Measurements from ENCODE around the gene C6orf62.
"Not testable (repeated sequence)": the region's sequence is repeated elsewhere in the genome, so short reads cannot be mapped to it uniquely, and the experiment has no call there.

Gene C6orf62

GRCh38 chr6:24719125-24719971 lies at the start of gene C6orf62:
C6orf62 (minus strand) TSS chr6:24719154; CDS start chr6:24718668, 486 bp downstream.
- peak; percentile 84 for DNase-seq

- DNase-seq: no peak
These were observed 49.4 kb upstream of the C6orf62 start for GRCh38 chr6:24768361-24768760.

- no peak for DNase-seq
These were observed 47.9 kb upstream of the C6orf62 start for GRCh38 chr6:24766680-24767462.

- DNase-seq: not testable (repeated sequence)
These were observed 47.0 kb upstream of the C6orf62 start for GRCh38 chr6:24765968-24766367.

GRCh38 chr6:24764833-24765828 lies 46.2 kb upstream of the C6orf62 start:
- not testable (repeated sequence) for DNase-seq

- no peak for DNase-seq
These were observed 44.6 kb upstream of the C6orf62 start for GRCh38 chr6:24763578-24763977.

GRCh38 chr6:24761851-24762250 lies 42.9 kb upstream of the C6orf62 start:
- no peak for DNase-seq

- no peak for DNase-seq
These were observed 42.4 kb upstream of the C6orf62 start for GRCh38 chr6:24761193-24761835.

GRCh38 chr6:24760210-24760609 lies 41.3 kb upstream of the C6orf62 start:
- DNase-seq: no peak

GRCh38 chr6:24759718-24760117 lies 40.8 kb upstream of the C6orf62 start:
- no peak for DNase-seq

- no peak for DNase-seq
These were observed 38.7 kb upstream of the C6orf62 start for GRCh38 chr6:24757611-24758010.

GRCh38 chr6:24755279-24755678 lies 36.3 kb upstream of the C6orf62 start:
- no peak for DNase-seq

- not testable (repeated sequence) for DNase-seq
These were observed 35.4 kb upstream of the C6orf62 start for GRCh38 chr6:24754378-24754777.

GRCh38 chr6:24753545-24753944 lies 34.6 kb upstream of the C6orf62 start:
- no peak for DNase-seq

GRCh38 chr6:24752917-24753492 lies 34.1 kb upstream of the C6orf62 start:
- DNase-seq: no peak

GRCh38 chr6:24752503-24752902 lies 33.5 kb upstream of the C6orf62 start:
- DNase-seq: no peak

- DNase-seq: not testable (repeated sequence)
These were observed 31.9 kb upstream of the C6orf62 start for GRCh38 chr6:24750878-24751277.

- DNase-seq: no peak
These were observed 30.3 kb upstream of the C6orf62 start for GRCh38 chr6:24749297-24749696.

GRCh38 chr6:24744911-24745310 lies 26.0 kb upstream of the C6orf62 start:
- no peak for DNase-seq

GRCh38 chr6:24743944-24744335 lies 25.0 kb upstream of the C6orf62 start:
- no peak for DNase-seq

- DNase-seq: no peak
These were observed 24.4 kb upstream of the C6orf62 start for GRCh38 chr6:24743265-24743943.

All from activated effector memory CD4-positive, alpha-beta T cell treated with anti-CD3 and anti-CD28 coated beads, Interleukin-2, amount 50 U/mL, for 16 hours (primary cell).